GM23248 (cell line): ENCODE data around the gene UCP2.

Experiments used
- EZH2 ChIP-seq: fragments of 200-600 bp; sonication (generic); IDR thresholded peaks from 2 replicates; pipeline ENCODE4 v1.6.1; 2018; ENCODE audit warnings: antibody characterized with exemption, mild to moderate bottlenecking; ENCODE audit not compliant: insufficient read depth, poor library complexity, severe bottlenecking
- EZH2phosphoT487 ChIP-seq: fragments of 200-600 bp; sonication (generic); IDR thresholded peaks from 2 replicates; pipeline ENCODE4 v1.6.1; 2018; ENCODE audit warnings: antibody characterized with exemption, moderate library complexity, mild to moderate bottlenecking, low read depth; ENCODE audit not compliant: insufficient read depth

DNA sequence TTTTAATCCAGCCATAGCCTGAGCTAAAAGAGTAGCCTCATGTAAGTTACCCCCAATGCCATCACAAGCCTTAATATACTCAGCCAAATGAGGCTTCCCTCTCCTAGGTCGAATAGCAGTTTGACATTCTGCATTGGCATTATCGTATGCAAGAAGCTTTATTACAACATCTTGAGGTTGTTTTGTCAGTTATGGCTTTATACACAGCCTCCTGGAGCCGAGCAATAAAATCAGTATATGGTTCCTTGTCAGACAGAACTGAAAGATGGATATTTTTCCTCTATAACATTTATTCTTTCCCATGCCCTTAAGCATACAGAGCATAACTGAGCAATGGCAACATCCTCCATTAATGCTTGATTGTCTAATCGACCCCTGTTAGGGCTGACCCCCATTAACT, 37.2 kb downstream of the UCP2 start:
- TF ChIP-seq EZH2phosphoT487: no peak
- TF ChIP-seq EZH2: no peak
